Stimulated activated CD8-positive, alpha-beta memory T cell treated with anti-CD3 and anti-CD28 coated beads, Interleukin-15, amount 100 ng/mL, for 48 hours (primary cell): ENCODE data around the gene IRF6.

ENCODE experiments used
- DNase-seq, 2 donors: peaks; one replicate each; pipeline ENCODE4 v3.0.0-alpha.2; 2020; ENCODE audit warnings: low read depth in 2 of 2

The IRF6 gene

DNA sequence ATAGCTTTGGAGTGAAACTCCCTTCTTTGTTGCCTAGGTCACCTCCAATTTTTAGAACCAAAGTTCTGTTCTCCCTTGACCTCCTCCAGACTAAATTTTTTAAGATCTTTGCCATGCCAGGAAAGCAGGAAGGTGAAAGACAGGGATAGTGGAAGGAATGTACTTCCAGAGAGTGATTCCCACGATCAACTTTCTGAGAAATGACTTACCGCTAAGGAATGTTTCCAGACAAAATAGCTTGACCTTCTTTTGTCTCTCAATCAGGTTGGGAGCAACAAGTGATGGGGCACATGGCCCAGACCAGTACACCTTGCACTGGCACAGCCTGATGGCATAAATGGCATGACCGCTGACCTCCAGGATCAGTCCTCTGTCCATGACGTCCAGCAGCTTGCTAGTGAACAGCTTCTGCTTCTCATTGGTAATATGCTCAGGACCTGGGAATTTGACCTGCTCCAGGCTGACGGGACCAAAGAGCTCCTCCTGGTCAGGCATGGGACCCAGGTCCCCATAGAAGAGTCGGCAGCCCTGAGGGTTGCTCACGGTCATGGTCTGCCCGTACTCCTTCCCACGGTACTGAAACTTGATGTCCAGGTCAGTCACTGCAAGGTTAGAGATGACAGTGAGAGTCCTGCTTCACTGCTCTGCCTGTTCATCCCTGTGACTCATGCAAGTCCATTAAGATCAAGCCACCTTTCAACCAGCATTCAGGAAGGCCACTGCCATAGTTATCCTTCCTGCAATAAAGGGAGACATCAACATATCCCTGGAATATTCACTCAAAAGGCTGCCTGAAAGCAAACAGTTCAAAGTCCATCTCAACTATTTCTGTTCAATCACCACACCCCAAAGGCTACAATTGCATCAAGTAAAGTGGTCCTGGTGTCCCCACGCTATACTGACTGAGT, 15.4 kb downstream of the IRF6 start:
- DNase-seq, result no peak

DNA sequence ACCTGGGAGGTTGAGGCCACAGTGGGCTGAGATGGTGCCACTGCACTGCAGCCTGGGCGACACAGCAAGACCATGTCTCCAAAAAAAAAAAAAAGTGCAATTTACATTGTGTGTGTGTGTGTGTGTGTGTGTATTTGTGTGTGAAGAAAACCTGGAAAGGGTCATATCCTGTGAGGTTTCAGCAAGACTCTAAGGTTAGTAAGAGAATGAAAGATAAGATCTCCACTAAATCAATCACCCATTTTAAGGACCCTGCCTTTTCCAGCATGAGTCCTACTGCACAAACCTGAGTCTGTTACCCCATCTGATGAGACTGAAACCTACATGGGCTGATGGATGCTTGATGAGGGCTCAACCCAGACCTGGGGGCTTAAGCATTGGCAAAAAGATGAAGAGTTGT, 16.7 kb downstream of the IRF6 start:
- no peak for DNase-seq

DNA sequence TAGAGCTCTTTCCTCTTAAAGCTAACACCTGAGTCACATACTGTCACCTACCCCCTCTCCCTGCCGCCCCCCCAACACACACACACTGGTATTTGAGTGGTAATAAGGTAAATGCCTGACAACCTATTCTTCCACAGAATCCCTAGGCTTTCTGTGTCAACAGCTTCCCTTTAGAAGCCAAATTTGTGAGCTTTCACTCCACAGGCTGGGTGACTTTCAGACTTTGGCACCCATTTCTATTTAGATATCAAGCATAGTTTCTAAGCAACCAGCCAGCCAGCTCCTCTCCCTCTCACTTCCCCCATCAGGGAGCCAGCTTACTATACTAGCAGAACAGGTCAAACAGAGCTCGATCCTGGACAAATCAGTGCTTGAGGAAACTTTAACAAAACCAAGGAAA, 18.4 kb downstream of the IRF6 start:
- DNase-seq, result no peak

DNA sequence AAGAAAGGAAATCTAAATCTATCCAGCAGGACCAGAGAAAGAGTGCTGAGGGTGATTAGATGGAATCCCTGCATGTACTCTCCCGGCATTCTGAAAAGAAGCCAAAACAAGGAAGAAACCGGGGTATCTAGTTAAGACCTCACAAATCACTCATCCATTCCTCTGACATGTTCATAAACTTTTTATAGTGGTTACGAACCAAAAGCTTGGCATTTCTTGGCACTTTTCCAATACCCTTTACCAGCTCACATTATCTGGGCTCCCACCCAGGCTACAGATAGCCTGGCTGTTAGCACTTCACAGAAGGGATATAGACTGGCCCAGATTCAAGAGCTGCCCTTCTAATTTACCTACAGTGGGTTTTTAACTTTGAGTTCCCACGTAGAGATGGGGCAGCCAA, 19.8 kb downstream of the IRF6 start:
- no peak for DNase-seq

DNA sequence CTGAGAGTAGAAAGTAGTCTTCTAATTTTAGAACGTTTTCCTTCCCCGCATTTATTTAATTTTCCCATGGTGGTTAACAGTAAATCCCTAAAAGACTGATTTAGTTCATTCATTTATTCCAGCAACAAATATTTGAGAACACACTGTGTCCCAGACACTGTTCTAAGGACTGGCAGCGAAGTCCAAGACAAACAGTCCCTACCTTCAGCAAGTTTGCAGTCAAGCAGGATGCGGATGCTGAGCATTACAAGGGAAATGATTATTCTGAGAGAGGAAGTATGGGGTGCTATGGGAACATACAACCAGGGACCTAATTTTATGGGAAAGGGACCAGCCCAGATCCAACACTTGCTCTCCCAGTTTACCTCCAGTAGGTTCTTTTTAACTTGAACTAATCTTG, 20.4 kb downstream of the IRF6 start:
- DNase-seq, result no peak

DNA sequence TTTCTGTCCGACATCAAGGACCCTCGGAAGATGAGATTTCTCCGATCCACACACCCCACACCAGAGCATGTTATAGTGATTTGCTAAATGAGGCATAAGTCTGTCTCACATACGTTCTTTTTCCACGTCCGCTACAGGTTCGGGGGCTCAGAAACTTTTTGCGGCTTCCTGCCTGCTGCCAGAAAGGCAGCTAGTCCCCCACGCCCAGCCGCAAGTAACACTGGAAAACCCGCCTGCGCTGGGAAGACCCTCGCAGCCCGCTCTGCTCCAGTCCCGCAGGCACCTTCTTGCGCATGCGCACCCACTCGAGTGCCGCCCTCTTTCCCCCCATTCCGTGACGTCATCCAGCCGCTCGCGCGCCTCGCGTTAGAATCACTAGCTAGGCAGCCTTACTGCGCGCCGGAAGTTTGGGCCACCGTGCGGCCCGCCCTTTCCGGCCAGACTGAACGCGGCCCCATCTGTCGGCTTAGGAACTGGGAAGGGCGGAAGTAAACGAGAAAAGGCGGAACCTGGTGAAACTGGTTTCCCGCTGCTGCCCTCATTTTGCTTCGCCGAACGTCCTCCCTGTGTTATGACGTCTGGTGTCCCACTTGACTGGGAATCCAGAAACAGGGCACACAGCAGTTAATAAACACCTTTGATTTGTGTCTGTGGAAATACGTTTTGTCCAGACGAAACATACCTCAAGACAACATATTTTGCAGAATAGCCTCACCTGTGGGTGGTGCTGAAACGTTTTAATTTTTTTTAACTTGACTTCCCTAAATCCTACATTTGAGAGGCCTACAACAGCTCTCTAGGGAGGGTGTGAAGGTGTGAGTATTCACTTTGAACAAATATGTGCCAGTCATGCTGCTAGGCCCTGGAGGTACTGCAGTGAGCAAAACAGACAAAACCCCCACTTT, 21.4 kb downstream of the IRF6 start, which contains the start of gene C1orf74:
Gene C1orf74 (minus strand): TSS at position 295 of the 905 bp plus-strand sequence. CDS start 925 bp downstream, outside the sequence.
- peak; percentile 99 to 100 for DNase-seq

DNA sequence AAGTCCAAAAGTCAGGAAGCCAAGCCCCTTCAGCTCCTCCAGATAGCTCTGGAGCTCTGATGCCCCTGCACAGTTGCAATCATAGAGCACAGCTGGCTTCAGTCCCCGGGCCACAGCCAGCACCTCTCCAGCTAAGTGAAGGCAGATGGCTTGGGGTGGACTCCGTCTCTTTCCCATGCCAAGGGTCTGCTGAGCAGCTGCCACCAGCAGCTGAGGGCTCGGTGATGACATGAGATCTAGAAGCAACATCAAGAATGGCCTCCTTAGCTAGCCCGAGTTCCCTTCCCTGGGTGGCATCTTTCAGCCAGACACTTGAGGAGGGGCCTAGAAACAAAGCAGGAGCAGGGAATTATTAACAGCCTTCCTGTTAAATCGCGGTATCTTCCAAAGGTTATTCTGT, 22.6 kb downstream of the IRF6 start:
- DNase-seq, result no peak

DNA sequence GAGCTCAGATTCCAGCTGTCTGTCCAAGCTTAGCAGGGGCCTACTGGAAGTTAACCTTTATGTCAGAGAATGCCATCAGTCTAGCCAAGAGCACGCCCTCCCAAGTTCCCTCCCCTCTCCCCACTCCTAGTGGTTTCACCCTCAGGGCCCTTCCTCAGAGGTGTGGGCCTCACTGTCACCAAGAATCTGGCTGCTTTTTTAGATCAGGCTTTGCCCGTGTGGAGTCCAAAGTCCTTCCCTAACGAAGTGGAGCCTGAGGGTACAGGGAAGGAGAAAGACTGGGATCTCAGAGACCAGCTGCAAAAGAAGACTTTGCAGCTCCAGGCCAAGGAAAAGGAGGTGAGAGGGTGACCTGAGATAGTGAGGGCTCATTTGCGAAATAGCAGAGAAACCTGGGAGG, 25.7 kb downstream of the IRF6 start:
- no peak for DNase-seq

DNA sequence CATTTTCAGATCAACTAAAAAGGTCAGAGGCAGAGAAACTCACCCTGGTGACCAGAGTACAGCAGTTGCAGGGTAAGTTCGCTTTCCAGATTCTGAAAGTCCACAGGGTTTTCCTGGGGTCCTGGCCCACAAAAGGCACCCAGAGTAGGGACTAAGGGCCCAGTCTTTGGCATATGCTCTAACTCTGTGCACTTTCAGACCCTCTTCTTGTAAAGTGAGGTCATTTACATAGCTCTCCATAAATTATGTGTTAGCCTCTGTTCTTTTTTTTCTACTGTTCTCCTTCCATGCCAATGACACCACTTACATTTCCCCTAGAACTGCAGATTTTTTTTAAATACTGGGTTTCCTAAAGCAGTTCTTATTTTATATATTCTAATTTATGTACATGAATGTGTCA, 27.8 kb downstream of the IRF6 start:
- no peak for DNase-seq

DNA sequence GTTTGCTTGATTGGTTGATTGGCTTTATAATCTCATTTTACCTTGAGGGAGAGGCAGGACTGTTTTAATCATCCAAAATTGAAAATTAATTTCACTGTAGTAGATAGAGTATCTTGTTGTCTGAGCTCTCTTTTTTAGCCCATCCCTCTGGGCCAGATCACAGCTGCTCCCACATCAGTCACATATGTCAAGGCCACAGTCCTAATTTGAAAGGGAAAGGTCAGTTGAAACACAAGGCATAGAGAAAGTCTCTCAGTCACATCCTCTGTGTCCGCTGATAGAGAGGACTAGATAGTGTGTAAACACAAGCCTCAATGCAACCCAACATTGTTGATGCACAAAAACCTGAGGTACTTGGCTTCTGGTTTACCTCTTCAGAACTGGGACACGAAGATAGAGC, 28.4 kb downstream of the IRF6 start:
- DNase-seq, result no peak

DNA sequence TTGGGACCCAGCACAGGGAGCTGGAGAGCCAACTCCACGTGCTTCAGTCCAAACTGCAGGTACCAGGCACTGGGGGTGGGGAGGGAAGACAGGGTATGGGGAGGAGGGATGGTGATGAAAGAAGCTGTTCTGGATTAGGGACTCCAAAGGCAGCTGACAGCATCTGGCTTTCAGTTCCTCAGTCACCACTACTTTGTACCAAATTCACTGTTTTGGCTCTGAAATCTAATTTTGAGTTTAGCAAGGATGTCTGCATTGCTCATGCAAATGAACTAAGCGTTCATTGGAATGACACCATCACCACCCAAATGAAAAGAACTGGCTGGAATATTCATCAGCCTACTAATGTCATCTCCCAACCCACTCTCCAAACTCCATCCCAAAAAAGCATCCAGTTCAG, 30.3 kb downstream of the IRF6 start:
- no peak for DNase-seq

DNA sequence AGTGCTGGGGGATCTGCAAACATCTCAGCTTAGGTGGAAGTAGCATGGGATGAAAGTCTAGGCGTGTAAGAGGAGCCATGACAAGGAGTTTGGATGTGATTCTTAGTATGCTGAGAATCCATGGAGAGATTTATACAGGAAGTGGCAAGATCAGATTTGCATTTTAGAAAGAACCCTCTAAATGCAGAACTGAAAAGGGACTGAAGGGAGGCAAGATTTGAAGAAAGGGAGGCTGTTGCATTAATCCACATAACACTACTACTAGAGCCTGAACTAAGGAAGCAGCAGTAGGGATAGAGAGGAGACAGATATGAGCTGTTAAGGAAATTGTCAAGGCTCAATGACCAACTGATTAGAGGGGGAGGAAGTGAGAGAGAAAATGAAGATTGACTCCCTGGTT, 31.4 kb downstream of the IRF6 start:
- no peak for DNase-seq

DNA sequence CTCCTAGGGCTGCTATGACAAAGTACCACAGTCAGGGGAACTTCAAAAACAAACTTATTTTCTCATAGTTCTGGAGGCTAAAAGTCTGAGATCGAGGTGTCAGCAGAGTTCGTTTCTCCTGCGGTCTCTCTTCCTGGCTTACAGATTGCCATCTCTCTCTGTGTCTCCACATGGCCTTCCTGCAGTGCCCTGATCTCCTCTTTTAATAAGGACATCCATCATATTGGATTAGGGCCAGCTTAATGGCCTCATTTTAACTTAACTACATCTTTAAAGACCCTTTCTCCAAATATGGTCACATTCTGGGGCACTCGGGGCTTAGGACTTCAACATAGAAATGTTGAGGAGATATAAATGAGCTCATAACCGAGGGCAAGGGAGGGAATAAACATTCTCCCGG, 33.8 kb downstream of the IRF6 start:
- no peak for DNase-seq

DNA sequence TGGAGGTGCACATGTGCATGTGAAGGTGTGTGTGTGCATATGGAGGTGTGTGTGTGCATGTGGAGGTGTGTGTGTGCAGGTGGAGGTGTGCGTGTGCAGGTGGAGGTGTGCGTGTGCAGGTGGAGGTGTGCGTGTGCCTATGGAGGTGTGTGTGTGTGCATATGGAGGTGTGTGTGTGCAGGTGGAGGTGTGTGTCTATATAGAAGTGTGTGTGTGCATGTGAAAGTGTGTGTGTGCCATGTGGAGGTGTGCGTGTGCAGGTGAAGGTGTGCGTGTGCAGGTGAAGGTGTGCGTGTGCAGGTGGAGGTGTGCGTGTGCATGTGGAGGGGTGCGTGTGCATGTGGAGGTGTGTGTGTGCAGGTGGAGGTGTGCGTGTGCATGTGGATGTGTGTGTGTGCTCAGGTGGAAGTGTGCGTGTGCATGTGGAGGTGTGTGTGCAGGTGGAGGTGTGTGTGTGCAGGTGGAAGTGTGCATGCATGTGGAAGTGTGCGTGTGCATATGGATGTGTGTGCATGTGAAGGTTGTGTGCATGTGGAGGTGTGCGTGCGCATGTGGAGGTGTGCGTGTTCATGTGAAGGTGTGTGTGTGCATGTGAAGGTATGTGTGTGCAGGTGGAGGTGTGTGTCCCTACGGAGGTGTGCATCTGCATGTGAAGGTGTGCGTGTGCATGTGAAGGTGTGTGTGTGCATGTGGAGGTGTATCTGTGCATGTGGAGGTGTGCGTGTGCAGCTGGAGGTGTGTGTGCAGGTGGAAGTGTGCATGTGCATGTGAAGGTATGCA, 35.1 kb downstream of the IRF6 start:
- no peak for DNase-seq

DNA sequence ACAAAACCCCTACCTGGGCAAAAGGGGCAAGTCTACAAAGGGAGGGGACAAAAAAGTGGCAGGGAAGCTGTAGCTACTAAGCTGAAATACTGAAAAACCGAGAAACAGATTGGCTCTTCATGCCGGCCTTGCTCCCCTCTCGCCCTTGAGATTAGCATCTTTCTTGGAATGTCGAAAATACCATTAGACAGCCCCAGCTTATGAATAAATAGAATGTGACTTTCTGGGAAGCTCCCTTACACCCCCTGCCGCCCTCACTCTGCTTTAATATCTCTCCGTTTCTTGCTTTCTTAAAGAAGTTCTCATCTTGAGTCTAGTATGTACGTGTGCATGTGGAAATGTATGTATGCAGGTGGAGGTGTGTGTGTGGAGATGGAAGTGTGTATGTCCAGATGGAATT, 36.0 kb downstream of the IRF6 start:
- no peak for DNase-seq

DNA sequence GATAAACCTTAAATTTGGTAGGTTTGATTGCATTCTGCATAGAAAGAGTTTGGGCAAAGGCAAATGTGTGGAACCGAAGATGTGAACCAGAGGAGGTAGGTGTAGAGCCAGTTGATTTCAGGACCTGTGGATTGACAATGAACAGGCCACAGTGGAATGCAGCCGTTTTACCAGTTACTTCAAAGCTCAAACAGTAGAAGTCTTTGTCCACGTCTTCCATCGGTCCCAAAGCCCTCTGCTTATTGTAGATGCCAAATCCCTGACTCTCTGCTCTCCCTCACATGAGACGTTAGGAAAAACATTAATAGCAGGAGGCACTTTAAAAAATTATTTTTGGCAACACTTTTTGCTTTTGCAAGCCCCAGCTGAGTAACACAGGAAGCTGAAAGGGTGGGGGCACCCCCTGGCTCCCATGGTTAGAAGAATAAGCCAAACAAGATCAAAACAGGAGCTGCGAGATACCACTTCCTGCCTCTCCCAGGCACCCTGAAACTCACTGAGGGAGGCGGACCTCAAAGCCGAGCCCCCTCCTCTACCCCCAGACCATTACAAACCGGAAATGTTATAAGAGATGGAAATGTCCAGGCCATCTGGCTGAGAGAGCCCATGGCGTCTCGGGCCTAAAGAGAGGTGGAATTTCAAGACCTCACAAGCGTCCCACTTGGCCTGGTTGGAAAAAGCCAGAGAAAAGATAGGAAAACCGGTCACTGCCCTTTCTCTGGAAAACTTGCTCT, 36.6 kb downstream of the IRF6 start:
- DNase-seq, result peak; percentile 72 to 76

DNA sequence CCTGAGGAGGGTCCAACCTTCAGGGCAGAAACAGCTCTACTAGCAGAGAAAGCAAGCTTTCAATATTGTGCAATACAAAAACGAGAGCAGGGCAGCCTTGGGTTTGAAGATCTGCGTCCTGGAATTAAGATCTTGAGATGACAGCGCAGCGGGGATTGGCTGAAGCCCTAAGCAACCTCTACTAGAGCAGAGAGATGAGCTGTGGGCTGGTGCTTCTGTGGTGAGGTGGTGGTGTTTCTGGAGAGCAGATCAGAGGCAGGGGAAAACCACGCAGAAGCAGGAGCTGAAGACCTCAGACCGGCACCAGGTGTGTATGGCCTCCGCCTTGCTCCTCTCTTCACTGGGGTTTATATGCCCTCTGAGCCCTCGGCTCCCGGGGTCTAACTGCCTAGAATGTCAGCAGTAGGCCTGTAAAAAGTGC, 37.6 kb downstream of the IRF6 start:
- peak; percentile 78 to 84 for DNase-seq

DNA sequence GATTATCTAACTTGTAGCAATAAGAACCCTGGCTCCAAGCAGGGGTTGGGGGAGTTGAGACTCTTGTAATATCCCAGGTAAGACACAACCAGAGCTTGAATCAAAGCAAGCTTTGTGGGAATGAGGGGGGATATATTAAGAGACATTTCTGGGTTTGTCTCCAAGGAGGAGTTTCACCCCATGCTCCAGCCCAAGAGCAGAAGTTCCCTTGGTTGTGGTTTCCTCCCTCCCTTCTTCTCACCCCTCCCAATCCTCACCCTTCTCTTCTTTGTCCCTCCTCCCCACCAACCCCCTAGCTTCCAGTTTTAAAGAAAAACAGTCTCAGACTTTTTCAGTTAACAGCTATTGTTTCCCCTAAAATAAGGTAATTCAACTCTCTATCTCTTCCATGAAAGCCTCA, 38.2 kb downstream of the IRF6 start:
- no peak for DNase-seq

DNA sequence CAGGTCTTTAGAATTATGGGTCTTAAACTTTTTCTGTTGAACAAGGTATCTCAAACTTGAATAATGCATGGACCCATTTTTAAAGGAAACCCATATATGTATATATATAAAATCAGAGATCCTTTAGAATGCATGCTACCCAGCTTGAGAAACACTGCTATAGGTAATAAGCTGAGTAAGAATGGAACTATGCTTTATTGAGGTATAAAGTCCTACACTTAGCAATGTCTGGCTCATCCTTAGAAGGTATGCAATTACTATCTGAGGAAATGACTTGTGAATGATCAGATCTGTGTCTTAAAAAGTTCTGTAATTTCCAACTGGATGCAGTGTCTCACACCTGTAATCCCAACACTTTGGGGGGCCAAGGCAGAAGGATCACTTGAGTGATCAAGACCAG, 38.8 kb downstream of the IRF6 start:
- no peak for DNase-seq

DNA sequence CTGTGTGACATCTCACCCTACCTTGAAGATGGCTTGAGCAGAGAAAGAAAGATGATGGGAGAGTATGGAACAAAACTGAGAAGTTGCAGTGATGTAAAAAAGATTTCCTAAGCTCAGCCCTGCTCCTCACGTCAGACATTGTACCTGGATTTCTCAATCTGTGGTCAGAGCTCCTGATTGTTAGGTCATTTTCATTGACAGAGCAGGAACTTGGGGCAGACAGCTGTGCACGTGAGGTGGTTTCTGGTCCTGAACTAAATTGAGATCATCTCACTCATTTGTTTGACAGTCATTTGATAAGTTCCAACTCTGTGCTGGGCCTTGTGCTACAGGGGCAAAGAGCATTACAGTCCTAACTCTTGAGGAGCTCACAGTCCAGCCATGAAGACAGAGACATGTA, 39.9 kb downstream of the IRF6 start:
- no peak for DNase-seq

DNA sequence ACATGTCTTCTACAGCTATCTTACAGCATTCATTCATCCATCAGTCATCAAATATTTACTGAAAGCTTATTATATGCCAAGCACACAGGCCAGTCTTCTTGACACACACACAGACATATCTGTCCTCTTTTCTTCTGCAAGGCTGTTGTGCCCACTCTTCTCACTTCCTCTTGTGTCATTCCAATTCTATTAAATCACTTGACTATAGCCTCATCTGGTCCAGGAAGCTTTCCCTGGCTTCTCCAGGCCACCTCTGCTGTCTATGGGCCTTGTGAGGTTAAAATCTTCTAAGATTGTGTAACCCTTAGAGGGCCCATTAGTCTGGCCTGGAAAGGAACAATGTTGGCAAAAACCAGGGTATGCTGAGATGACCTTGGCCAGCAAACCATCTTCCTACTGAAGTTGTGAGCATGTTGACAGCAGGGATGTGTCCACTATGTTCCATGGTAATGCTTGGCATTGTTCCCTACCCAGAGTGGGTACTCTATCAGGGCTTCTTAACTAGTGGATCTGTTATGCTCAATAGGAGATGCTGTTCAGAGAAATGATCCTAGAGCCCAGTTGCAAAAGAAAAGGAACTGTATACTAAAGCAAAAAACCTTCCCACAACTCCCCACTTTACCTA, 44.8 kb downstream of the IRF6 start:
- DNase-seq, result no peak
